ENCODE measurements around the gene PCGF3. TPM values are rescaled to one million over a fixed set of nuclear protein-coding genes. Genes with fewer than 3 reads are reported as not detected.
"Not testable (repeated sequence)": the region's sequence is repeated elsewhere in the genome, so short reads cannot be mapped to it uniquely, and the experiment has no call there.

The PCGF3 gene
- polyA plus RNA-seq, 1 donor, result 50.5 TPM

- no peak for DNase-seq
These were observed 22.3 kb upstream of the PCGF3 start for GRCh38 chr4:683247-683897.

- peak; percentile 76 for DNase-seq
These were observed 21.5 kb upstream of the PCGF3 start for GRCh38 chr4:683982-684622.

- no peak for DNase-seq
These were observed 20.9 kb upstream of the PCGF3 start for GRCh38 chr4:684623-685327.

- DNase-seq, result no peak
These were observed 19.8 kb upstream of the PCGF3 start for GRCh38 chr4:685679-686412.

GRCh38 chr4:686413-687040 lies 19.1 kb upstream of the PCGF3 start:
- DNase-seq, result no peak

GRCh38 chr4:687048-687970 lies 18.3 kb upstream of the PCGF3 start:
- no peak for DNase-seq

- DNase-seq, result no peak
These were observed 17.4 kb upstream of the PCGF3 start for GRCh38 chr4:687971-688853.

- DNase-seq, result no peak
These were observed 16.6 kb upstream of the PCGF3 start, which contains the start of gene SLC49A3 for GRCh38 chr4:688854-689681. TSS of gene SLC49A3 (minus strand) at chr4:689151. CDS start at chr4:689127, 24 bp downstream.

GRCh38 chr4:689723-690122 lies 15.9 kb upstream of the PCGF3 start:
- no peak for DNase-seq

GRCh38 chr4:692771-693554 lies 12.7 kb upstream of the PCGF3 start:
- DNase-seq, result no peak

- DNase-seq, result not testable (repeated sequence)
These were observed 11.2 kb upstream of the PCGF3 start for GRCh38 chr4:694341-694940.

GRCh38 chr4:699816-700580 lies 5.6 kb upstream of the PCGF3 start:
- DNase-seq, result no peak

GRCh38 chr4:700587-701264 lies 4.9 kb upstream of the PCGF3 start:
- no peak for DNase-seq

GRCh38 chr4:702618-703048 lies 3.0 kb upstream of the PCGF3 start:
- no peak for DNase-seq

- DNase-seq, result no peak
These were observed 2.1 kb upstream of the PCGF3 start for GRCh38 chr4:703336-704197.
